Right atrium auricular region (tissue), 2 donors: ENCODE data around the gene SYNE4. TPM values are rescaled to one million over a fixed set of nuclear protein-coding genes. Genes with fewer than 3 reads are reported as not detected.

Source experiments
- DNase-seq: peaks from one replicate; pipeline ENCODE4 v3.0.0-alpha.2; 2019; ENCODE audit warnings: low spot score
- H3K27ac ChIP-seq, 2 donors: fragments of 200-600 bp; sonication (generic); 1 replicate in 1 of 2; 2 replicates in 1 of 2; pipeline ENCODE4 v1.5.1; 2016 to 2019
- H3K27me3 ChIP-seq, 2 donors: fragments of 200-600 bp; sonication (generic); one replicate each; pipeline versions ENCODE4 v1.5.1 to v1.6.0; 2017 to 2019
- H3K36me3 ChIP-seq: fragments of 200-600 bp; sonication (generic); one replicate; pipeline ENCODE4 v1.5.1; 2016
- H3K4me1 ChIP-seq, 2 donors: fragments of 200-600 bp; sonication (generic); one replicate each; pipeline versions ENCODE4 v1.5.1 to v1.6.0; 2017 to 2019
- H3K4me3 ChIP-seq, 2 donors: fragments of 200-600 bp; sonication (generic); 1 replicate in 1 of 2; 2 replicates in 1 of 2; pipeline ENCODE4 v1.5.1; 2017 to 2019; ENCODE audit warnings: mild to moderate bottlenecking in 1 of 2, moderate library complexity in 1 of 2
- H3K9me3 ChIP-seq, 2 donors: fragments of 200-600 bp; sonication (generic); one replicate each; pipeline ENCODE4 v1.5.1; 2019
- CTCF ChIP-seq, 2 donors: fragments of 200-600 bp; sonication (generic); IDR thresholded peaks; one replicate each; pipeline ENCODE4 v1.5.1; 2019; ENCODE audit warnings: antibody characterized with exemption in 2 of 2
- total RNA-seq, 2 donors: library from RNA; depleted of rRNA; stranded (reverse); fragments of >200 nt; gene quantifications; one replicate each; pipeline ENCODE4 v1.1.0, GENCODE V29; 2016

Gene SYNE4
- total RNA-seq, 2 donors from 2014 or later = not detected

- Histone ChIP-seq H3K4me3 (no peak overlapping the region), H3K27ac (no peak overlapping the region), H3K9me3 (no peaks in the 10 kb centered on the region), H3K4me1 (no peaks in the 10 kb centered on the region), H3K27me3 (no peaks in the 10 kb centered on the region), H3K36me3 (no peaks in the 10 kb centered on the region)
- TF ChIP-seq CTCF (IDR thresholded peaks at IDR 0.05) = no peak
- no peak for DNase-seq
Observed at GRCh38 chr19:35978832-35979365, 29.7 kb downstream of the SYNE4 start.

GRCh38 chr19:35978271-35978670 lies 30.3 kb downstream of the SYNE4 start:
- no peak for TF ChIP-seq CTCF (IDR thresholded peaks at IDR 0.05)
- no peak for DNase-seq
- Histone ChIP-seq H3K36me3 (no peaks in the 10 kb centered on the region), H3K27me3 (no peaks in the 10 kb centered on the region), H3K9me3 (no peaks in the 10 kb centered on the region), H3K4me1 (no peaks in the 10 kb centered on the region), H3K27ac (no peak overlapping the region), H3K4me3 (no peak overlapping the region)

- Histone ChIP-seq H3K27ac (no peak overlapping the region), H3K9me3 (no peaks in the 10 kb centered on the region), H3K36me3 (no peaks in the 10 kb centered on the region), H3K27me3 (no peaks in the 10 kb centered on the region), H3K4me3 (no peak overlapping the region), H3K4me1 (no peaks in the 10 kb centered on the region)
- DNase-seq = no peak
- no peak for TF ChIP-seq CTCF (IDR thresholded peaks at IDR 0.05)
Observed at GRCh38 chr19:35977446-35978222, 31.0 kb downstream of the SYNE4 start.

GRCh38 chr19:35975608-35976214 lies 32.9 kb downstream of the SYNE4 start:
- no peaks in the 10 kb centered on the region for H3K27me3 ChIP-seq
- H3K27ac ChIP-seq = no peak overlapping the region
- no peaks in the 10 kb centered on the region for H3K9me3 ChIP-seq
- H3K4me1 ChIP-seq = no peaks in the 10 kb centered on the region
- no peak overlapping the region for H3K4me3 ChIP-seq
- TF ChIP-seq CTCF (IDR thresholded peaks at IDR 0.05) = no peak
- DNase-seq = no peak
- H3K36me3 ChIP-seq = no peaks in the 10 kb centered on the region

- H3K27me3 ChIP-seq = no peaks in the 10 kb centered on the region
- no peak overlapping the region for H3K4me3 ChIP-seq
- no peaks in the 10 kb centered on the region for H3K4me1 ChIP-seq
- no peak for TF ChIP-seq CTCF (IDR thresholded peaks at IDR 0.05)
- no peak for DNase-seq
- H3K27ac ChIP-seq = no peak overlapping the region
- H3K36me3 ChIP-seq = no peaks in the 10 kb centered on the region
- H3K9me3 ChIP-seq = no peaks in the 10 kb centered on the region
Observed at GRCh38 chr19:35973487-35973886, 35.1 kb downstream of the SYNE4 start.
